ENCODE data around the gene ZNF692.

ZNF692 gene

DNA sequence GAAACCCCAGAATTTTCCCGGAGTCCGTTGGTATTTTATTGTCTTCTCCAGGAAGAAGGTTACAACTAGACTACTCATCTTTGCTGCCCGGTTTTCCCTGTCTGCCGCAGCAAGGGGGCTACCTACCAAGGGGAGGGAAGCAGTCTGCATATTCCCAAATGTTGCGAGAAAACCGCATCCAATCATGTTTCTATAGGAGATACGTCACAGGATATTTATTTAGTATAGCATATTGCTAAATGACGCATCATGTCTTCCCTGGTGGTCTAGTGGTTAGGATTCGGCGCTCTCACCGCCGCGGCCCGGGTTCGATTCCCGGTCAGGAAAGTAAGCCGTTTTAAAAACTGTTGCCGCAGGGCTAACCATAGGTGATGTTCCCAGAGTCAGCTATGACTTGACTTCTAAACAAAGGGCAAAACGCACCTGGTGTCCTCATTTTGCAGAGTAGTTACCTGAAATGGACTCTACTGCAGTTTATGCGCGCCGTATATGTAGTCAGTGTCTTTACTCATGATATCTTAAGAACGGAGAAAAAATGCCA, 15.2 kb upstream of the ZNF692 start:
- H3K9ac ChIP-seq: no peak overlapping the region
- no peaks in the 10 kb centered on the region for H3K9me3 ChIP-seq (ENCODE audit: control insufficient read depth, low read length)
- H3K79me2 ChIP-seq: no peaks in the 10 kb centered on the region
- no peaks in the 10 kb centered on the region for H3K4me1 ChIP-seq
- TF ChIP-seq, protein P1, sequence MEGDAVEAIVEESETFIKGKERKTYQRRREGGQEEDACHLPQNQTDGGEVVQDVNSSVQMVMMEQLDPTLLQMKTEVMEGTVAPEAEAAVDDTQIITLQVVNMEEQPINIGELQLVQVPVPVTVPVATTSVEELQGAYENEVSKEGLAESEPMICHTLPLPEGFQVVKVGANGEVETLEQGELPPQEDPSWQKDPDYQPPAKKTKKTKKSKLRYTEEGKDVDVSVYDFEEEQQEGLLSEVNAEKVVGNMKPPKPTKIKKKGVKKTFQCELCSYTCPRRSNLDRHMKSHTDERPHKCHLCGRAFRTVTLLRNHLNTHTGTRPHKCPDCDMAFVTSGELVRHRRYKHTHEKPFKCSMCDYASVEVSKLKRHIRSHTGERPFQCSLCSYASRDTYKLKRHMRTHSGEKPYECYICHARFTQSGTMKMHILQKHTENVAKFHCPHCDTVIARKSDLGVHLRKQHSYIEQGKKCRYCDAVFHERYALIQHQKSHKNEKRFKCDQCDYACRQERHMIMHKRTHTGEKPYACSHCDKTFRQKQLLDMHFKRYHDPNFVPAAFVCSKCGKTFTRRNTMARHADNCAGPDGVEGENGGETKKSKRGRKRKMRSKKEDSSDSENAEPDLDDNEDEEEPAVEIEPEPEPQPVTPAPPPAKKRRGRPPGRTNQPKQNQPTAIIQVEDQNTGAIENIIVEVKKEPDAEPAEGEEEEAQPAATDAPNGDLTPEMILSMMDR (IDR thresholded peaks at IDR 0.05): no peak
- H3K4me2 ChIP-seq (ENCODE audit: low read length): peak overlapping the region; percentile 81
- no peaks in the 10 kb centered on the region for H3K27me3 ChIP-seq (ENCODE audit: control insufficient read depth, insufficient read depth, low read length)
- H3K27ac ChIP-seq: peak overlapping the region; percentile 90
- no peaks in the 10 kb centered on the region for H3K36me3 ChIP-seq (ENCODE audit: control insufficient read depth, insufficient read depth, low read length)
- peak overlapping the region; percentile 73 for H3K4me3 ChIP-seq (ENCODE audit: low read depth, low read length)
- H2AFZ ChIP-seq: peak overlapping the region; percentile 96

DNA sequence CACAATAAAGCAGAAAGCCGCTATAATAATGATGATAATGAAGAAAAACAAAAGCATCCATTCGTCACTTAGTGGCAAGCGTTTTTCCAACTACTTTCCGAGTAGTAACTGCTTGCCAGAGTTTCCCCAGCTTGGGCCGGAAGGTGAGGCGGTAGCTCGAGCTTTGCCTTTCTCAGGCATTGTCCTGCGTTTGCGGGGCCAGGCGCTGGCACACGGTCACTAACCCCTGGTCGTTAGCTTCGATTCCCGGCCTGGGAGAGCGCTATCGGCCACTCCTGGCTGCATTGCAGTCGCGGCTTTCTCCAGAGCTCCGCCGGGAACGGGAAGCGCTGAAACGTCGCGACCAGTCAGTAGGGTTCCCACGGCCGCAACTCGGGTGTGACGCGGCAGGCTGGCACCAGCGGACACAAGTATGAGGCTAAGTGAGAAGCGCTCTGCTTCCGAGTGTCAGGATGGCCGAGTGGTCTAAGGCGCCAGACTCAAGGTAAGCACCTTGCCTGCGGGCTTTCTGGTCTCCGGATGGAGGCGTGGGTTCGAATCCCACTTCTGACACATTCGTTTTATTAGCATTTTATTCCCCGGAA, 14.6 kb upstream of the ZNF692 start:
- Histone ChIP-seq H3K4me1 (no peaks in the 10 kb centered on the region), H2AFZ (peak overlapping the region; percentile 96), H3K27ac (peak overlapping the region; percentile 90), H3K4me2 (ENCODE audit: low read length) (peak overlapping the region; percentile 81), H3K27me3 (ENCODE audit: control insufficient read depth, insufficient read depth, low read length) (no peaks in the 10 kb centered on the region), H3K9ac (peak overlapping the region; percentile 13), H3K79me2 (no peaks in the 10 kb centered on the region), H3K4me3 (ENCODE audit: low read depth, low read length) (peak overlapping the region; percentile 73), H3K9me3 (ENCODE audit: control insufficient read depth, low read length) (no peaks in the 10 kb centered on the region), H3K36me3 (ENCODE audit: control insufficient read depth, insufficient read depth, low read length) (no peaks in the 10 kb centered on the region)
- TF ChIP-seq, protein P1 (IDR thresholded peaks at IDR 0.05): no peak

DNA sequence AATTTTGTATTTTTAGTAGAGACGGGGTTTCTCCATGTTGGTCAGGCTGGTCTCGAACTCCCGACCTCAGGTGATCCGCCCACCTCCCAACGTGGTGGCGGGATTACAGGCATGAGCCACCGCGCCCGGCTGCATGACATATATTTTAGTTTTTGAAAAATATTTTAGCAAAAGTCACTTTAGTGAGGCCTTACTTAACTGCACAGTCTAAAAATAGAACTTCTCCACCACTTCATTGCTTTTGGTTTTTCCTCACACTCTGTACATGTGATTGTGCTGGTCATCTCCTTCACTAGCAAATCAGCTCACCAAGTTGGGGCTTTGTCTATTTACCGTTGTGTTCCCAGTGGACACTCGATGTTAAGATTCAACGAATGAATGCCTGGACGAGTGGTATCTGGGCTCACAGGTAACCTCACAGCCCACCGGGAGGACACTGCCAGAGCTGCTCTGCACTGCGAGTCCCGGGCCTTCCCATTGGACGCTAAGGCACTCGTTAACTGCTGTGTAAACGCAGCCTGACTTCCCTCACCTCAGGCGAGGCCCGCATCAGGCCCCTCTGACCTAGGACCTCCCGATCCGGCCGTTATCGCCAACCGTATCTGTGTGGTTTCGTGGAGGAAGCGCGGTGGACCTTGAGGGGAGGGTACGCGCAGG, 14.0 kb upstream of the ZNF692 start:
- Histone ChIP-seq H2AFZ (peak overlapping the region; percentile 96), H3K27ac (peak overlapping the region; percentile 90), H3K4me2 (ENCODE audit: low read length) (peak overlapping the region; percentile 81), H3K4me1 (no peaks in the 10 kb centered on the region), H3K4me3 (ENCODE audit: low read depth, low read length) (peak overlapping the region; percentile 73), H3K36me3 (ENCODE audit: control insufficient read depth, insufficient read depth, low read length) (no peaks in the 10 kb centered on the region), H3K27me3 (ENCODE audit: control insufficient read depth, insufficient read depth, low read length) (no peaks in the 10 kb centered on the region), H3K9ac (peak overlapping the region; percentile 13), H3K9me3 (ENCODE audit: control insufficient read depth, low read length) (no peaks in the 10 kb centered on the region), H3K79me2 (no peaks in the 10 kb centered on the region)
- TF ChIP-seq, protein P1 (IDR thresholded peaks at IDR 0.05): no peak

DNA sequence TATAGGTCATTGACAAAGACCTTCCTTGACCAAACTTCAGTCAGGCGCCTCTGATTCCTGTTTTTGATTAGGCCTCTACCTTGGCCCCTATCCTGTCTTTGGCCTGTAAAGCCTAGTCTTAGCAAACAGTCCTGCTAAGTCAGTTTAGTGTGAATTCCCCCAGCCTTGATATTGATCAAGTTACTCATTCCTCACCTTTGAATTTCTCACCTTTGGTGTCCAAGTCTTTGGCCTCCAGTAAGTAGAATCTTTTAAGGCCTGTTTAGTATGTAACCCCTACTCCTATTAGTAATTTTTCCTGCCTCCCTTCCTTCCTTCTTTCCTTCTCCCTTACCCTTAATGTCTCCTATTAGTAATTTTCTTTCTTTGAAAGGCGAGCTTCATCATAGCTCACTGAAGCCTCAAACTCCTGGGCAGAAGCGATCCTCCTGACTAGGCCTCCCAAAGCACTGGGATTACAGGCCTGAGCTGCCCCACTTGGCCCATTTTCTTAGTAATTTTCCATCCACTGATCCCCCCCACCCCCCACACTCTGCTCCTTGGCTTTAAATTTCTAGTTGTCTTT, 13.0 kb upstream of the ZNF692 start:
- Histone ChIP-seq H3K27me3 (ENCODE audit: control insufficient read depth, insufficient read depth, low read length) (no peaks in the 10 kb centered on the region), H3K4me1 (no peaks in the 10 kb centered on the region), H3K27ac (no peak overlapping the region), H2AFZ (peak overlapping the region; percentile 42), H3K79me2 (no peaks in the 10 kb centered on the region), H3K4me2 (ENCODE audit: low read length) (no peak overlapping the region), H3K9me3 (ENCODE audit: control insufficient read depth, low read length) (no peaks in the 10 kb centered on the region), H3K36me3 (ENCODE audit: control insufficient read depth, insufficient read depth, low read length) (no peaks in the 10 kb centered on the region), H3K4me3 (ENCODE audit: low read depth, low read length) (no peak overlapping the region), H3K9ac (no peak overlapping the region)
- TF ChIP-seq, protein P1 (IDR thresholded peaks at IDR 0.05): no peak

Data from parathyroid adenoma (tissue), 2 donors.